ENCODE results near the gene BIRC6. TPM values are rescaled to one million over a fixed set of nuclear protein-coding genes. Genes with fewer than 3 reads are reported as not detected.

Gene BIRC6
- total and polyA plus RNA-seq, 2 donors (not counting 1 experiment from before 2014, with no cell fraction given), result 41.7 to 166 TPM

DNA sequence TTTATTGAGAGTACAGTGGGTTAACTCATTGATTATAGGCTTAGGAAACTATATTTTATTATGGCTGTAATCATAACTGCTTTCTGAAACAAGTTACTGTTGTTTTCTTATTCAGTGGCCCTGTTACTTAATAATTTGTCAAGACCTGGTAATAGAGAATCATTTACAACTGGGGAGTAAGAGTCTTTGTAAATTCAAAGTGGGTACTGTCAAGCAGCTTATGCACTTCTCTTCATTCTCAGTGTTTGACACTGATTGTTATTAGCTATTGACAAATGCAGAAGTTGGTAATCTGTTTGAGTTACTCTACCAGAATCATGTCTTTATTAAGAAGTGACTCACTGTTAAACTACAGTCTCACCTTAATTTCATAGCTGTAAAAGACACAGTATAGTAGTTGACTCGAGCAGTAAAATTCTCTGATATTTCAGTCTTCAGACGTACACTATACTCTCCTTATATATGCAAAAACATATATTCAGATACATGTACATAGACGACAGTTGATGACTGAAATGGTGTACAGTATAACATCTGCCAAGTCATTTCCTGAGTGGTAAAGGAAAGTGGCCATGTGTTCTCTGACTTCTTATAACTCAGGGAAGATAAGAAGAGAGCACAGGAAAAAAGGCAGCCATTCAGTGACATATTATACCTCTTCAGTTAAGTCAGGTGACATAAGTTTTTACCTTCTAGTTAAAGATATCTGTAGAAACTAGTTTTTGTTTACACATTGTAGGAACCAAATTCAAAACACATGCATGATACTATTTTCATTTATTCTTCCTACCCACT is 235.0 kb downstream of the BIRC6 start:
- TF ChIP-seq EZH2 (IDR thresholded peaks at IDR 0.05; ENCODE audit: borderline replicate concordance, insufficient read depth, low read depth, low read length, poor library complexity, severe bottlenecking), result no peak
- TF ChIP-seq, protein P1, sequence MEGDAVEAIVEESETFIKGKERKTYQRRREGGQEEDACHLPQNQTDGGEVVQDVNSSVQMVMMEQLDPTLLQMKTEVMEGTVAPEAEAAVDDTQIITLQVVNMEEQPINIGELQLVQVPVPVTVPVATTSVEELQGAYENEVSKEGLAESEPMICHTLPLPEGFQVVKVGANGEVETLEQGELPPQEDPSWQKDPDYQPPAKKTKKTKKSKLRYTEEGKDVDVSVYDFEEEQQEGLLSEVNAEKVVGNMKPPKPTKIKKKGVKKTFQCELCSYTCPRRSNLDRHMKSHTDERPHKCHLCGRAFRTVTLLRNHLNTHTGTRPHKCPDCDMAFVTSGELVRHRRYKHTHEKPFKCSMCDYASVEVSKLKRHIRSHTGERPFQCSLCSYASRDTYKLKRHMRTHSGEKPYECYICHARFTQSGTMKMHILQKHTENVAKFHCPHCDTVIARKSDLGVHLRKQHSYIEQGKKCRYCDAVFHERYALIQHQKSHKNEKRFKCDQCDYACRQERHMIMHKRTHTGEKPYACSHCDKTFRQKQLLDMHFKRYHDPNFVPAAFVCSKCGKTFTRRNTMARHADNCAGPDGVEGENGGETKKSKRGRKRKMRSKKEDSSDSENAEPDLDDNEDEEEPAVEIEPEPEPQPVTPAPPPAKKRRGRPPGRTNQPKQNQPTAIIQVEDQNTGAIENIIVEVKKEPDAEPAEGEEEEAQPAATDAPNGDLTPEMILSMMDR (IDR thresholded peaks at IDR 0.05), result no peak
- Histone ChIP-seq H3K4me1 (ENCODE audit: control insufficient read depth in 2 of 2, insufficient read depth in 2 of 2, low read length in 2 of 2) (no peaks in the 10 kb centered on the region), H3K27ac (ENCODE audit: low read length in 2 of 2) (peak overlapping the region in 1 of 2 donors; percentile 12), H3K9me3 (ENCODE audit: control extremely low read depth in 1 of 3, control insufficient read depth in 2 of 3, insufficient read depth in 1 of 3, low read length in 2 of 3) (no peaks in the 10 kb centered on the region), H3K4me2 (replicated peaks; ENCODE audit: low read depth, low read length, poor library complexity, severe bottlenecking) (no peak overlapping the region), H3K9ac (ENCODE audit: low read length) (no peak overlapping the region), H4K20me1 (ENCODE audit: control insufficient read depth, insufficient read depth, low read length, poor library complexity, severe bottlenecking) (no peaks in the 10 kb centered on the region), H3K4me3 (ENCODE audit: control extremely low read depth in 1 of 5, extremely low read depth in 1 of 5, insufficient read depth in 1 of 5, low read depth in 2 of 5, low read length in 4 of 5) (no peak overlapping the region), H3K27me3 (replicated peaks in 1 of 4; ENCODE audit: control extremely low read depth in 1 of 4, control insufficient read depth in 3 of 4, insufficient read depth in 4 of 4, low read length in 3 of 4) (no peaks in the 10 kb centered on the region), H3K79me2 (ENCODE audit: control insufficient read depth, insufficient read depth, low read length) (no peaks in the 10 kb centered on the region), H2AFZ (ENCODE audit: insufficient read depth, low read depth, low read length, poor library complexity, severe bottlenecking) (no peak overlapping the region), H3K36me3 (replicated peaks in 1 of 2; ENCODE audit: control extremely low read depth in 1 of 2, control insufficient read depth in 1 of 2, extremely low read depth in 1 of 2, insufficient read depth in 2 of 2, low read length in 1 of 2) (peaks cover 0 to 8% of the 10 kb centered on the region in 2 experiments)
- ATAC-seq (ENCODE audit: low read depth) (no peak), DNase-seq (no peak)
- intact Hi-C loops (cut with micrococcal nuclease), result no loop called here
- Mint-ChIP-seq H3K27me3 (no peaks in the 10 kb centered on the region), H3K4me3 (no peak overlapping the region), H3K4me1 (peaks cover 14% of the 10 kb centered on the region), H3K9me3 (ENCODE audit: insufficient read depth) (no peaks in the 10 kb centered on the region), H3K27ac (no peak overlapping the region)
- WGBS (ENCODE audit: insufficient coverage), result no CpG with 5 or more reads among the region's 3 CpGs
- CTCF ChIA-PET, result no interaction called here
- POLR2A ChIA-PET, result no interaction called here

DNA sequence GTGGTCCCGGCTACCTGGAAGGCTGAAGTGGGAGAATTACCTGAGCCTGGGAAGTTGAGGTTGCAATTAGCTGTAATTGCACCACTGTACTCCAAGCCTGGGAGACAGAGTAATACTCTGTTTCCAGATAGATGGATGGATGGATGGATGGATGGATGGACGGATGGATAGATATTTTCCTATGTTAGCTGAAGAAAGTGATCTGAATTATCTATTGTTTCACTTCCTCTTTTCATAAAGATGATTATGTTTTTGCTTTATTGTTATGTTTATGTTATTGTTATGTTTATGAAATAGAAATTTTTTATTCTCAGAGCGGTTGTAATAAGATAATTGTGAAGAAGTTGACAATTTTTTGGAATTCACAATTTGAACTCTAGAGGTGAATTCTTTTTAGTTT is 237.8 kb downstream of the BIRC6 start:
- no peak overlapping the region for H3K4me3 Mint-ChIP-seq
- Histone ChIP-seq H3K9ac (ENCODE audit: low read length) (no peak overlapping the region), H4K20me1 (ENCODE audit: control insufficient read depth, insufficient read depth, low read length, poor library complexity, severe bottlenecking) (no peaks in the 10 kb centered on the region), H3K4me1 (ENCODE audit: control insufficient read depth in 2 of 2, insufficient read depth in 2 of 2, low read length in 2 of 2) (no peaks in the 10 kb centered on the region), H2AFZ (ENCODE audit: insufficient read depth, low read depth, low read length, poor library complexity, severe bottlenecking) (no peak overlapping the region), H3K79me2 (ENCODE audit: control insufficient read depth, insufficient read depth, low read length) (no peaks in the 10 kb centered on the region), H3K27me3 (replicated peaks in 1 of 4; ENCODE audit: control extremely low read depth in 1 of 4, control insufficient read depth in 3 of 4, insufficient read depth in 4 of 4, low read length in 3 of 4) (no peaks in the 10 kb centered on the region), H3K27ac (ENCODE audit: low read length in 2 of 2) (no peak overlapping the region), H3K4me2 (replicated peaks; ENCODE audit: low read depth, low read length, poor library complexity, severe bottlenecking) (no peak overlapping the region), H3K9me3 (ENCODE audit: control extremely low read depth in 1 of 3, control insufficient read depth in 2 of 3, insufficient read depth in 1 of 3, low read length in 2 of 3) (no peaks in the 10 kb centered on the region), H3K4me3 (ENCODE audit: control extremely low read depth in 1 of 5, extremely low read depth in 1 of 5, insufficient read depth in 1 of 5, low read depth in 2 of 5, low read length in 4 of 5) (no peak overlapping the region), H3K36me3 (replicated peaks in 1 of 2; ENCODE audit: control extremely low read depth in 1 of 2, control insufficient read depth in 1 of 2, extremely low read depth in 1 of 2, insufficient read depth in 2 of 2, low read length in 1 of 2) (peaks cover 8 to 9% of the 10 kb centered on the region in 2 experiments)
- ATAC-seq (ENCODE audit: low read depth) (no peak), DNase-seq (peak; percentile 18)
- no peaks in the 10 kb centered on the region for H3K9me3 Mint-ChIP-seq (ENCODE audit: insufficient read depth)
- TF ChIP-seq, protein P1 (IDR thresholded peaks at IDR 0.05), result no peak
- no peak for TF ChIP-seq EZH2 (IDR thresholded peaks at IDR 0.05; ENCODE audit: borderline replicate concordance, insufficient read depth, low read depth, low read length, poor library complexity, severe bottlenecking)
- H3K4me1 Mint-ChIP-seq, result peaks cover 14% of the 10 kb centered on the region
- POLR2A ChIA-PET, result no interaction called here
- H3K27ac Mint-ChIP-seq, result peak overlapping the region; percentile 11
- WGBS (ENCODE audit: insufficient coverage), result 100% methylated on average over 1 of the region's 3 CpGs
- intact Hi-C loops (cut with micrococcal nuclease), result no loop called here
- CTCF ChIA-PET, result no interaction called here
- H3K27me3 Mint-ChIP-seq, result no peaks in the 10 kb centered on the region
